Midbrain (tissue), 1 donor: ENCODE results near the gene ABCA2.
"Not testable (repeated sequence)": the region's sequence is repeated elsewhere in the genome, so short reads cannot be mapped to it uniquely, and the experiment has no call there.

ENCODE experiments used
- DNase-seq: peaks from one replicate; lab custom pipeline; 2025; lab: John Stamatoyannopoulos, UW

The ABCA2 gene

DNA sequence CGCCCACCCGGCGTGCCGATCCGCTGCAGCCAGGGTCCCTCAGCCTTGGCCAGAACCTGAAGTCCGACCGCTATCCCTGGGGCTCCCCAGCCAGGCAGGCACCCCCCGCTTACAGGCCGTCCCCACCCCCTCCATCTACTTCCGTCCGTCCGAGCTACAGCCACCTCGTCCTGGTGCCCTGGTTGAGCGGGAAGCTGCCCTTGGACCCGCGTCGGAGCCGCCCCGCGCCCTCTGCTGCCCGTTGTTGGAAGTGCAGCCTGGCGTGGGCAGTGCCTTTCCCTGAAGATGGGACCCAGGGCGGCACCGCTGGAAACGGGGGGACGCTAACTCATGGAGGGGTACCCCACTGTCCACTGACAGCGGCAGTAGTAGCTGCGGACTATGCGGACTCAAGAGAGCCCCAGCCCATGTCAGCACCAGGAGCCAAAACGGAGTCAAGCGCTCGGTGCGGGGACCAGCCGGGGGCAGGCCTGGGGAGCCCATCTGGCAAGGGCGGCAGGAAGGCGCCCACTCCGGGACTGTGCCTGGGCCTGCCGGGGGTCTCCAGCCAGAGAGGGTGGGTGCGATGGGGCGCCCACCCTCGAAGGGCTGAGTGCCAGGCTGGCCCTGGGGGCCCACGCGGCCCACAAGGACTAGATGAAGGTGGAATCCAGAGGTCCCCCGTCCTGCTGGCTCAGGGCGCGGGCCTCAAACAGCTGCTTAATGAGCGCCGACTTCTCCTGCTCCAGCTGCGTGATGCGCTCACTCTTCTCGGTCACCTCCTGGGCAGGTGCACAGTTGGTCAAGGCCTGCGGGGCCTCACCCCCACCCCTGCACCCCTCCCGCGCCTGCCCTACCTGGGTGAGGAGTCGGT is 36.2 kb upstream of the ABCA2 start:
- DNase-seq: peak; percentile 56

GRCh38 chr9:137063311-137064026 is 35.4 kb upstream of the ABCA2 start:
- DNase-seq: no peak

DNA sequence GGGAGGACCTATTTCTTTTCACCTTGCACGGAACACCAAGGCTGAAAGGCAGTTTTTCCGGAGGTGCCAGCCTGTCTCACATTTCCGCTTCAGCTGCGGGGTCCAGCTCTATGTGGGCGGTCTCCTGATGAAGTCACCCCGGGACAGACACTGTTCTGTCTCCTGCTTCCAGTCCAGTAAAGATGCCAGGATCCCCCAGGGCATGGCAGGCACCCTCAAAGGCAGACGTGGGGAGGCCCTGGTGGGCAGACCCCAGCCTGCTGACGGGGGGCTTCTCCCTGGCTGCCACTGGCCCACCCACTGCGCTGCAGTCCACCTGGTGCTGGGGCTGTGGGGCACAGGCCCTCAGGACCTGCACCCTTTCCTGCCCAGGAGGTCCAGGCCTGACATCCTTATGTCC is 34.8 kb upstream of the ABCA2 start:
- DNase-seq: not testable (repeated sequence)

- DNase-seq: no peak
Measured at GRCh38 chr9:137062384-137062783, 34.3 kb upstream of the ABCA2 start.

- no peak for DNase-seq
Measured at GRCh38 chr9:137058521-137059234, 30.6 kb upstream of the ABCA2 start.

DNA sequence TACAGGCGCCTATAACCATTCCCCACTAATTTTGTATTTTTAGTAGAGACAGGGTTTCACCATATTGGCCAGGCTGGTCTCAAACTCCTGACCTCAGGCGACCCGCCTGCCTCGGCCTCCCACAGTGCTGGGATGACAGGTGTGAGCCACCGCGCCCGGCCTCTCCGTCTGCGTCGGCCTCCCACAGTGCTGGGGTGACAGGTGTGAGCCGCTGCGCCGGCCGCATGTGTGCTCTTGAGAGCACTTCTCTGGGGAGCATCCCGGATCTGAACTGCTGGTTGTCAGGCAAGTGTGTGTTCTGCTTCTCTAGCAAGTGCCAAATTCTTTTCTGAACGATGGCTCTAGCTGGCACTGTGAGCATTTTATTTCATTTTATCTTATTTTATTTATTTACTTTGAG is 29.5 kb upstream of the ABCA2 start:
- no peak for DNase-seq

DNA sequence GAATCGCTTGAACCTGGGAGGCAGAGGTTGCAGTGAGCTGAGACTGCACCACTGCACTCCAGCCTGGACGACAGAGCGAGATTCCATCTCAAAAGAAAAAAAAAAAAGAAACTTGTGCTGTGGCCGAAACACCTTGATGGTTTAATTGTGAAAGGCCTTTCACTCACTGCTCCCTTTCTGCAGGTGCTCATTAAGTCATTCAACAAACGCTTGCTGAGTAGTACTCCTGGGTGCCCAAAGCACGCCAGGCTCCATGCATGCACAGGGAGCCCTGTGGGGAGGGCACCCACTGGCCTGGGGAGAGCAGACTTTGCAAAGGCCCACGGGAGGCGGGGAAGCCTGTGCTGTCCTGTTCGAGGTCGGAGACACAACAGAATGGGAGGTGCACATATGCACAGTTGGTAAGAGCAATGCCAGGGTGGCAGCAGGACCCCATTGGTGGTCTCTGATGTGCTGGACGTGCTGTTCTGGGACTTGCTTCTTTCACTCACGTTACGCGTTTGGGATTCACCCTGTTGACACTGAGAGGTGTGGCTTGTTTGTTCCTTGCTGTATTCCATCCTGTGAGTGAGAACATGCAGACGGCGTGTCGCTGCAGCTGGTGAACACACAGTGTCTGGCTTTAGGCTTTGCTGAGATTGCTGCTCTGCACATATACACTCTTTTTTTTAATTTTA is 28.8 kb upstream of the ABCA2 start:
- no peak for DNase-seq

DNA sequence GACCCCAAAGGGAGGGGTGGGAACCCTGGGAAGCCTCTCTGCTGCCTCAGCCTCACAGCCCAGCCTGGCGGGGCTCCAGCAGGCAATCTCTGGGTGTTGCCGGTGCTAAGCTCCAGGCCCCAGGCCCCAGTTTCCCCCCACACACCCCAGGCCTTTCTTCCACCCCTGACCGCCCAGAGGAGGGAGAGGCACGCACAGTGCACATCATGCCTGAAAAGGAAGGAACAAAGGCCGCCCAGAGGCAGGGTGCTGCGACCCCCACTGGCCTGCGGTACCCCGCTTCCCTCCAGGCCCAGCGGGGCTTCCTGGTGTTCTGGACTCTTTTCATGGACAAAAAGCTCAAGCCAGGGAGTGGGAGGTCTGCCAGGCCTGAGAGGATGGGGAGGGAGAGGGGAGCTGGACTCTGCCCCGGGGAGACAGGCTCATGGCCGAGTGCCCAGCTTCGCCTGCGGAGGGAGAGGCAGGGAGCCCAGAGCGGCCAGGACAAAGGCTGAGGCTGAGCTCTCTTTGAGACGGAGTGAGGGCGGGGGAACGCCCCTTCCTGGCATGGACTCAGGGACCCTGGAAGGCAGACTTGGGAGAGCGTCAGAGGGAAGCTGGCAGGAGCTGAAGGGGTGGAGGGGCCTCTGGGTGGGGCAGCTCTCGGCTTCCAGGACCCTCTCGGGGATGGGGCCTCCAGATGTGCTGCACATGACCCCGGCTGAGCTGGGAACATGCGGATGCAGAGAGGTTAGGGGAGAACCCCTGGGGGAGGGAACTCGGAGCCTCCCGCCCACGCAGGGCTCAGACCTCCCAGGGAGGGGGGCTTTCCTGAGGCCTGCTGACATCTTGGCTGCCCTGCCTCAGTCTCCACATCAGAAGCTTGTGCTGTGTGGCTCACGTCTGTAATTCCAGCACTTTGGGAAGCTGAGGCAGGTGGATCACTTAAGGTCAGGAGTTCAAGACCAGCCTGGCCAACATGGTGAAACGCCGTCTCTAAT is 27.6 kb upstream of the ABCA2 start:
- peak; percentile 96 for DNase-seq

DNA sequence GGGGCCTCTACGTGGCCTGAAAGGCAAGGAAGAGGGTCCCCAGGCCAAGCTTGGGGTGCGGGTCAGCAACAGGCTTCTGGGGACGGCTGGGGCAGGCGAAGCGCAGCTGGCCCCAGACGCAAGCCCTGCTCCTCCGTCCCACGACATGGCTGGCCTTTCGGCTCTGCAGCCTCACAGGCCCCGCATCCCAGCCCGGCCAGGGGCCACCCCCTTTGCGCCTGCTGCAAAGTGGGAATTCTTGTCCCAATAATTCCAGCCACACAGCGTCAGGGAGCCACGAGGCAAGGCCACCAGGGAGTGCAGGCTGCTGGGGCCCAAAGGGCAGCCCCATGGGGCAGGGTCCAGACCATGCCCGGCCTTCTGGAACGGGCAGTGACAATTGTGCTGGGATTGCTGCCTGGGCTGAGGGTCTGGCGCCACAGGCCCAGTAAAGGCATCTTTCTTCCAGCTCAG is 26.9 kb upstream of the ABCA2 start:
- DNase-seq: peak; percentile 80

DNA sequence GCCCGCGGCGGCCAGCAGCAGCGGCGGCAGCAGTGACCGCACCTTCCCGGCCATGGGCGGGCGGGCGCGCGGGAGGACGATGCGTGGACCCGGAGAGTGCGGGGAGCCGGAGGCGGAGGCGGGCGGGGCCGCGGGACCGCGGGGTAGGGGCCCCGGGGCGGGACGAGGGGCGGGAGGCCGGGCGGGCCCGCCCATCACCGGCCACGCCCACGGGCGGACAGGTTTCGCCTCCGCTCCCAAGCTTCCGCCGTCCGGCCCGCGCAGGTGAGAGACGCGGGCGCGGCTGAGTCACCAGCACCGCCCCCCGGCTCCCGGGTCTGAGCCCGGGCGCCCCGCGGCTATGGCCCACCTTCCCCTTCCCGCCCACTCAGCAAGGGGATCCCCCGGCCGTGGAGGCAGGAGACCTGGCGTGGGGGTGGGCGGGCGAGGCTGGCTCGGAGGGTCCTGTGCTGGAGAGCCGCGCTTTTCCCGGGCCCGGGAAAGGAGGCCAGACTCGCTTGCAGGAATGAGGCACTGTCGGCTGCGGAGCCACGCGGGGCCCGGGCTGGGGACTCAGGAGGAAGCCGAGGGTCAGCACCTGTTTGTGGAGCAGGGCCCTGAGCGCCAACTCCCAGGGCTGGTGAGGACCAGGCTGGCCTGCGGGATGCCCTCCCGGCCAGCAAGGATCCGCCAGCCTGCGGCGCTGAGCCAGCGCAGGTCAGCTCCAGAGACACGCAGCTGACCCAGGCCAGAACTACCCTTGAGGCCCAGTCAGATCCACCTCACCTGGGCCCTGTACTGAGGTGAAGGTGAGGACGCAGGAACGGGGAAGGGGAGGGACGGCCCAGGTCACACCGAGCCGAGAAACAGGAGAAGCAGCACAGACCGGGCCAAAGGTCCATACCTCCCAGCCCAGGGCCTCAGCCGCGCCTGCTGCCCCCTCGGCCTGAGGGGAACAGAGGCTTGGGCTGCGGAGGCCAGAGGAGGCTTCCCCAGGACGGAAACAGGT is 26.2 kb upstream of the ABCA2 start, which contains the start of gene ENTPD2:
ENTPD2 (minus strand) TSS at position 118 of the 988 bp plus-strand sequence; CDS start at position 54, 64 bp downstream.
- no peak for DNase-seq

DNA sequence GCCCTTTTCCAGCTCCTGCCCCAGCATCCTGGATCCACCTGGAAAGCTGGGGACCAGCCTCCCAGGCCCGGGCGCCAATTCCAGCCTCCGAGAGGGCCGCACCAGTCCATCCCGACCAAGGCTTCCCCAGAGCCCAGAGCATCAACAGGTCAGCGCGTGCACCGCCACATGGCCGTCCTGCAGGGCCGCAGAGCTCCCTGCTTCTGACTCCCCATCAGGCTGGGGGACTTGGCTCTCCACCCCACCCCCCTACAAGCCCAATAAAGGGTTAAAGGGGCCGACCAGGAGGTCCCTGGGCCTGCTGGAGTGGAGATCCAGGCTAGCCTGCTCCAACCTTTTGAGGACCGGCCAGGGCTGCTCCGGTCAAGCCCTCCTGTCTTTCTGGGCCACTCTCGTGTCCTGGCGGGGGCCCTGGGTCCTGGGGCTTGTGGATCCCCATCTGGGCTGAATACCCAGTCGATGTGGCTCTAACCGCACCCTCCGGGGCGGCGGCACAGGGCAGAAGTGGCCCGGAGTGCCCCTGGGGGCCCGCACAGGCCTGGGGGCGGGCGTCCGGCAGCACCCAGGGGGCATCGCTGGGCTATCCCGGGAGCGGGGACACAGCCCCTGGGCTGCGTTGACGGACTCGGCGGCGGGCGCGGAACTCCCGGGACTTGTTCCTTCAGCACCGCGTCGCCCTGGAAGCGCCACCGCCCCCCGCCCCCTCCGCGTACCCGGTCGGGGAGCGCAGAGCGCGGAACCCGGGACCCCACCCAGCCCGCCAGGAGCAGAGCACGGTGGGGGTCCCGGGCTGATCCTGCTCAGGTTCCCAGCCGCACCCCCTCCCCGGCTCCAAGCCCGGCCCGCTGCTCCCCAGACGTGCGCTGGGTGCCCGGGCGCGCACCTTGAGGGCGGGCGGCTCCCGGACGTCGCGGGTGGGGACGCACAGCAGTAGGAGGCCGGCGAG is 25.2 kb upstream of the ABCA2 start:
- no peak for DNase-seq

DNA sequence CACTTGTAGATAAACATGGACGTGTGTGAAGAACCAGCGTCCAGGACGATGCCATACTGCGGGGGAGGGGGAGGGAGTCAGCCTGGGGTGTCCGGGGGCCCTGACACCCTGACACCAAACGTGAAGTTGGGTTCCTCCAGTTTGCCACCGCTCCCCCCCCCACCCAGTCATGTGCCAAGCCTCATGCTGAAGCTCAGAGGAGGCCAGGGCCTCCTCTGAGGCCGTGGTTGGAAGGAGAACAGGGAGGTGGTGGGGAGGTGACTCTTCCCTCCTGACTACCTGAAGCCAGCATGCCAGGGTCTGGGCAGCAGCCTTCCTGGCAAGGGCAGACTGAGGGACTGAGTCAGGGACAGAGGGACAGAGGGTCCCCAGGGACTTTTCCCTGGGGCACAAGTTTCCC is 24.3 kb upstream of the ABCA2 start:
- no peak for DNase-seq

DNA sequence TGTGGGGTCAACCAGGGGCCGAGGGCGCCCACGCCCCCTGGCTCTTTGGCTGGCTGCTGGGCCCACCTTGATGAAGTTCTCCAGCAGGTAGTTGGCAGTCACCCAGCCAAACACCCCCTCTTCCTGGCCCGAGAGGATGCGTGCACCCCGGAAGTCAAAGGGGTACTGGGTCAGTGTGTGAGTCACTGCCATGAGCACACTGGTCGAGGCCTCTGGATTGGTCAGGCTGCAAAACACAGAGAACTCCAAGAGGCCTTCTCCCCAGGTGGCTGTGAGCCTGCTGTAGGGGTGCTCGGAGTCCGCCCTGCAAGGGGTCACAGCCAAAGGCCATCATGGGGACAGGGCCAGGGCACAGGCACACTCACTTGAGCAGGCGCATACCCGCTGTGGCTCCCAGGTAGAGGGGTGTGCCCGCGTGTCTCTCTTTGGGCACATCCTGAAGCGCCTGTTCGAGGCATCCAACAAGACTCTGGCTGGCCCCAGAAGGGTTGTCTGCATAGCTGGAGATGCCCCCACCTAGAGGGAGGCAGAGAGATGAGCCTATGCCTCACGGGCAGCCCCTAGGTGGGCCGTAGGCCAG is 23.2 kb upstream of the ABCA2 start:
- DNase-seq: no peak

DNA sequence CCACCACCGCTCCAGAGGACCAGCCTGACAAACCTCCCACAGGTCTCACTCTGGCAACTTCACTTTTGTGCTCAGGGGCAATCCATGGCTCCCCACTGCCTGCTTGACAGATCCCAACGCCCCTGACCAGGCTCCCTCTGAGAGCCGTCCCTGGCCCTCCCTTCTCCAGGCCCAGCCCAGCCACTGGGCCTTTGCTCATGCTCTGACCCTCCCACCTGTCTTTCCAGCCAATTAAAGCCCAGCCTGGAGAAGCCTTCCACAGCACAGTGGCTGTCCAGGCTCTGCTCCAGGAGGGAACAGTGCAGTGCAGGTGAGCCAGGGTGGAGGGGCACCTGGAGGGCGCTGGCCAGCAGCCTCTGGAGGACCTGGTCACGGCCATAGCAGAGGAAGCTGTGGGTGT is 22.5 kb upstream of the ABCA2 start:
- no peak for DNase-seq

DNA sequence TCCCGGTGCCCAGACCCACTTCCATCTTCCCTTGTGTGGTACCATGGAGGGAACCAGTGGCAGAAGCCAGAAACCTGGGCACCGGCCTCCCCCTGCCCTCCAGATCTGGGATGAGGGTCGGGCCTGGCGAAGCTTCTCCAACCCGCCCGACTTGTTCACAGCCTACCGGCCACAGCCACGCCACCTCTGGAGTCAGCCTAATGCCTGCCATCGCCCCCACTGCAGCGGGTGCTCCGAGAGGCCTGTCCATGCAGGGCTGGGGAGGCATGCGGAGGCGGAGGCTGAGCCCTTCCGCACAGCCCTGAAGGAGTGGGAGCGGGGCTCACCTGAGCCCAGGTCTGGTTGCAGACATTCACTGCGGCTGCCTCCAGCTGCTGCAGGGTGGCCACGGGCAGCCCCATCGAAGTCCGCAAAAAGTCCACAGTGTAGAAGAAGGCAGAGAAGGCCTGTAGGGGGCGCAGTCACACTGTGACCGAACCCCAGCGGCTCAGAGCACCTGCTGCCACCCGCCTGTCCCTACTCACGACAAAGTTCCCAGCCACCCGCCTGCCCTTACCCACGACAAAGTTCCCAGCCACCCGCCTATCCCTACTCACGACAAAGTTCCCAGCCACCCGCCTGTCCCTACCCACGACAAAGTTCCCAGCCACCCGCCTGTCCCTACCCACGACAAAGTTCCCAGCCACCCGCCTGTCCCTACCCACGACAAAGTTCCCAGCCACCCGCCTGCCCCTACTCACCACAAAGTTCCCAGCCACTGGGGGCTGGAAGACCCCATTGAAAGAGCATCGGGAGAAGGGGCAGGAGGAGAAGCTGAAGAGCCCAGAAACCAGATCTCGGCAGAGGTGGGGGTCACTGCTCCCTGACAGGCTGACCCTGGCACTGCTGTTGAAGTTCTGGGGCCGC is 21.8 kb upstream of the ABCA2 start:
- peak; percentile 59 for DNase-seq

DNA sequence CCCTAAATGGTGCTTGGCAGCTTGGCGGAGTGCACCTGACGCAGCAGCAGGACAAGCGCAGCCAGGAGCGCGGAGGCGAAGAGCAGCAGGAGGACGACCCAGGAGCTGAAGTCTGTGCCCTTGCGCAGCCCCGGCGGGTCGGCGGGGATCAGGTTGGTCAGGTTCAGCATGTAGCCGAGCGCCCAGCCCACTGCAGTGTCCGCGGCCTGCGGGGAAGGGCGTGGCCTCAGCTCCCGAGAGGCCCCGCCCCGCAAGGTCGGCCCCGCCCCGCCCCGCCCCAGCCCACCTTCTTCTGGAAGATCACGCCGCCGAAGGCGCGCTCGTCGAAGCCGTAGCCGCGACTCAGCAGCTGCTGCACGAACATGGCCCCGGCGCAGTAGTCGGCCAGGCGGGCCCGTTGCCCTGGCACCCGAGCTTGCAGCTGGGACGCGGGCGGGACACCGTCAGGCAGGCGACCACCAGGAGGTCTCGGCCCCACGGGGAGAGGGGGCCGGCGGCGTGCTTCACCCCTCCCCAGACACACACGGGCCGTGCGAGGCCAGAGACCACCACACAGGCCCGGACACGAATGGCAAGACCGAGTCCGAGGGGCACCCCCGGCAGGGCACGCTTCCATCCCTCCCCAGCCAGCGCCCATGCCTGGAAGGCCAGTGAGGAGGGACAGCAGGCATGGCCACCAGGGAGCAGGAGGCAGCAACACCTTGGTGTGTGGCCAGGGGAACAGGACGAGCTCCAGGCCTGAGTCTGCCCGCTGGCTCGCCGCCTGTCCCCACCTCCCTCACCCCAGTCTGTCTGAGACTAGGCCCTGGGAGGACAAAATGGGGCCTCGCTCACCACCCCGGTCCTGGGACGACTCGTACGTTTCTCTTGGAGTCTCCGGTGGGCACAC is 20.9 kb upstream of the ABCA2 start:
- peak; percentile 24 for DNase-seq
